A549 (cell line): ENCODE measurements around the gene SEPTIN7. TPM values are rescaled to one million over a fixed set of nuclear protein-coding genes. Genes with fewer than 3 reads are reported as not detected.
"Not testable (repeated sequence)": the region's sequence is repeated elsewhere in the genome, so short reads cannot be mapped to it uniquely, and the experiment has no call there.

Experiments used
- ATAC-seq, 2 experiments: fragments of 200-7000 bp in 1 of 2; fragments of >200 bp in 1 of 2; cut with Nextera tagmentation in 1 of 2; cut with Tn5 transposase in 1 of 2; 3 replicates each; pipeline versions ENCODE4 v1.8.0 to v1.9.1; 2018 to 2020; ENCODE audit warnings: mild to moderate bottlenecking in 1 of 2, moderate library complexity in 1 of 2
- CTCF ChIA-PET: fragments of 300-600 bp; sonication (Branson Sonifier 250); formaldehyde crosslinking; extraction: SDS; loops from one replicate; lab custom pipeline; 2021; ENCODE audit warnings: antibody characterized with exemption, inconsistent platforms; lab: Yijun Ruan, JAX
- POLR2A ChIA-PET: fragments of 350-600 bp; formaldehyde crosslinking; extraction: SDS; loops from one replicate; lab custom pipeline; 2021; ENCODE audit warnings: antibody characterized with exemption, inconsistent platforms; lab: Yijun Ruan, JAX
- DNase-seq, 2 experiments: peaks; one replicate each; pipeline versions ENCODE4 v3.0.0 to v3.0.0-alpha.2; 2011 to 2016; ENCODE audit warnings: low read depth in 1 of 2, low spot score in 1 of 2
- FAIRE-seq: peaks from 2 replicates; lab custom pipeline; 2011; peaks lifted over from hg19 to GRCh38; lab: Jason Lieb, UNC
- H3K27ac ChIP-seq, 2 experiments: fragments of >200 bp; sonication (Bioruptor Twin); formaldehyde crosslinking; 3 replicates each; pipeline ENCODE4 v1.5.1; 2016 to 2017
- H3K4me1 ChIP-seq: fragments of >200 bp; sonication (Bioruptor Twin); formaldehyde crosslinking; 3 replicates; pipeline ENCODE4 v1.6.1; 2016
- H3K4me2 ChIP-seq: fragments of >200 bp; sonication (Bioruptor Twin); formaldehyde crosslinking; 3 replicates; pipeline ENCODE4 v1.6.1; 2016
- H3K4me3 ChIP-seq: fragments of >200 bp; sonication (Bioruptor Twin); formaldehyde crosslinking; 3 replicates; pipeline ENCODE4 v1.5.1; 2016
- H3K9me3 ChIP-seq: fragments of >200 bp; sonication (Bioruptor Twin); formaldehyde crosslinking; 3 replicates; pipeline ENCODE4 v1.6.1; 2016
- CBX8 ChIP-seq: fragments of 200-600 bp; sonication (generic); IDR thresholded peaks from 2 replicates; pipeline ENCODE4 v1.6.1; 2016
- CEBPB ChIP-seq, 2 experiments: fragments of >200 bp in 1 of 2; sonication (Bioruptor Twin) in 1 of 2; formaldehyde crosslinking in 1 of 2; IDR thresholded peaks; 2 replicates each; pipeline ENCODE4 v1.6.1; 2012 to 2016
- EHMT2 ChIP-seq: fragments of 200-600 bp; sonication (generic); IDR thresholded peaks from 2 replicates; pipeline ENCODE4 v1.6.1; 2016; ENCODE audit warnings: antibody characterized with exemption, low read depth, mild to moderate bottlenecking, moderate library complexity
- EP300 ChIP-seq, 2 experiments: fragments of >200 bp; sonication (Bioruptor Twin); formaldehyde crosslinking; IDR thresholded peaks; 2 replicates in 1 of 2; 3 replicates in 1 of 2; pipeline ENCODE4 v1.6.1; 2016 to 2017
- FOXS1 ChIP-seq: fragments of 250-450 bp; sonication (Bioruptor Pico); IDR thresholded peaks from 2 replicates; pipeline ENCODE4 v1.5.0; 2020; ENCODE audit warnings: mild to moderate bottlenecking, moderate library complexity
- GATA3 ChIP-seq: IDR thresholded peaks from 2 replicates; pipeline ENCODE4 v1.6.1; 2012; ENCODE audit warnings: borderline replicate concordance
- HDAC2 ChIP-seq: fragments of 200-600 bp; sonication (generic); IDR thresholded peaks from 2 replicates; pipeline ENCODE4 v1.6.1; 2016
- HOXA7 ChIP-seq: fragments of 250-450 bp; sonication (Bioruptor Pico); IDR thresholded peaks from 2 replicates; pipeline ENCODE4 v1.5.0; 2020; ENCODE audit warnings: mild to moderate bottlenecking, moderate library complexity
- JUN ChIP-seq, 2 experiments: fragments of >200 bp; sonication (Bioruptor Twin); formaldehyde crosslinking; IDR thresholded peaks; 2 replicates in 1 of 2; 3 replicates in 1 of 2; pipeline ENCODE4 v1.6.1; 2016 to 2017
- KDM1A ChIP-seq: fragments of 200-600 bp; sonication (generic); IDR thresholded peaks from 2 replicates; pipeline ENCODE4 v1.6.1; 2016; ENCODE audit warnings: low read depth, mild to moderate bottlenecking
- KDM5A ChIP-seq: fragments of 200-600 bp; sonication (generic); IDR thresholded peaks from 2 replicates; pipeline ENCODE4 v1.6.1; 2016; ENCODE audit warnings: antibody characterized with exemption, mild to moderate bottlenecking
- MAZ ChIP-seq: fragments of 150-350 bp; IDR thresholded peaks from 2 replicates; pipeline ENCODE4 v1.6.1; 2014; ENCODE audit warnings: antibody characterized with exemption, low read depth, low read length, borderline replicate concordance
- PHF8 ChIP-seq: fragments of 200-600 bp; sonication (generic); IDR thresholded peaks from 2 replicates; pipeline ENCODE4 v1.6.1; 2016; ENCODE audit warnings: low read depth, mild to moderate bottlenecking, antibody characterized with exemption, moderate library complexity, borderline replicate concordance
- POLR2A ChIP-seq: IDR thresholded peaks from 2 replicates; pipeline ENCODE4 v1.6.1; 2012; ENCODE audit warnings: mild to moderate bottlenecking, low read length
- RFX5 ChIP-seq: fragments of 450-650 bp; IDR thresholded peaks from 2 replicates; pipeline ENCODE4 v1.7.1; 2014; ENCODE audit warnings: antibody characterized with exemption, mild to moderate bottlenecking, moderate library complexity
- TFCP2L1 ChIP-seq: fragments of 250-450 bp; sonication (Bioruptor Pico); IDR thresholded peaks from 2 replicates; pipeline ENCODE4 v1.5.0; 2021; ENCODE audit warnings: mild to moderate bottlenecking
- ZC3H11A ChIP-seq: fragments of 450-650 bp; IDR thresholded peaks from 2 replicates; pipeline ENCODE4 v1.6.1; 2014; ENCODE audit warnings: antibody characterized with exemption, mild to moderate bottlenecking
- ZSCAN20 ChIP-seq: fragments of 250-450 bp; sonication (Bioruptor Pico); IDR thresholded peaks from 2 replicates; pipeline ENCODE4 v1.8.0; 2022; ENCODE audit warnings: mild to moderate bottlenecking, moderate library complexity
- WGBS: methylation state at CpG from one replicate; pipeline ENCODE4 v1.1.6; 2017; ENCODE audit errors: missing lambda C conversion rate; 5-methylcytosine and 5-hydroxymethylcytosine counted together
- polyA plus RNA-seq, 4 experiments: library from polyadenylated mRNA; depleted of rRNA in 3 of 4; stranded (reverse); fragments of >200 nt; fragmentation: RNase III in 1 of 4; extraction: RNeasy Plus Mini Kit Qiagen cat#74134 plus additional on column Dnase treatment in 1 of 4; gene quantifications; 2 replicates in 3 of 4; 3 replicates in 1 of 4; pipeline ENCODE4 v1.2.3, GENCODE V29; 2011 to 2017
- TF ChIP-seq, protein P1 (sequence below): fragments of 250-450 bp; sonication (Bioruptor Pico); IDR thresholded peaks from 2 replicates; pipeline ENCODE4 v1.5.0; 2021; ENCODE audit warnings: mild to moderate bottlenecking, moderate library complexity, borderline replicate concordance
- TF ChIP-seq, protein P2 (sequence below): fragments of >200 bp; sonication (Bioruptor Twin); formaldehyde crosslinking; IDR thresholded peaks from 2 replicates; pipeline ENCODE4 v1.6.1; 2016
- TF ChIP-seq, protein P3 (sequence below): fragments of 450-650 bp; IDR thresholded peaks from 2 replicates; pipeline ENCODE4 v1.6.1; 2014; ENCODE audit warnings: antibody characterized with exemption
- TF ChIP-seq, protein P4 (sequence below): fragments of >200 bp; sonication (Bioruptor Twin); formaldehyde crosslinking; IDR thresholded peaks from 3 replicates; pipeline ENCODE4 v1.6.1; 2016
- TF ChIP-seq, protein P5 (sequence below): IDR thresholded peaks from 2 replicates; pipeline ENCODE4 v1.6.1; 2012

The SEPTIN7 gene
- polyA plus RNA-seq, 2 of the 4 experiments (the other 2 are of a cell fraction): 282 to 385 TPM

DNA sequence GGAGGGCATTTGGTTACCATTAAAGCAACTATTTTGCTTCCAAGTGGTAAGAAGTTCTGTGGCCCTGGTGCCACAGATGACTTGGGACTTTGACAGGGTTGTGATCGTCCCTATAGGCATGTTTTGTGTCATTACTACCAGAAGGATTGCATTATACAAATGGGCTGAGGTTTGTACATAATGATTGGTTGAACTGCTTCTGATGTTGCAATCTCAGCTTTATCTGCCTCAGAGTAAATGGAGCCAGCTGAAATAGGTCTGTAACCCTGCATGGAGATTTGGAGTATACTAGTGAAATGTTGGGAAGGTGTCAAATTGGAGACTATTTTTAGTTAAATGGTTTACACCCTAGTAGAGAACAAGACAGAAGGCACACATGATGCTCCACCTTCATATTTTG lies 46.1 kb upstream of the SEPTIN7 start:
- Histone ChIP-seq H3K9me3 (no peaks in the 10 kb centered on the region), H3K4me1 (no peaks in the 10 kb centered on the region), H3K4me2 (no peak overlapping the region), H3K4me3 (no peak overlapping the region), H3K27ac (no peak overlapping the region)
- no peak for ATAC-seq
- CTCF ChIA-PET: interaction anchor here (1.0 kb wide), 1 partner anchor 9 kb away, joined by 3 read pairs; no protein-coding TSS in a partner anchor
- 0% methylated on average over 1 of the region's 1 CpG for WGBS
- TF ChIP-seq, protein P1, sequence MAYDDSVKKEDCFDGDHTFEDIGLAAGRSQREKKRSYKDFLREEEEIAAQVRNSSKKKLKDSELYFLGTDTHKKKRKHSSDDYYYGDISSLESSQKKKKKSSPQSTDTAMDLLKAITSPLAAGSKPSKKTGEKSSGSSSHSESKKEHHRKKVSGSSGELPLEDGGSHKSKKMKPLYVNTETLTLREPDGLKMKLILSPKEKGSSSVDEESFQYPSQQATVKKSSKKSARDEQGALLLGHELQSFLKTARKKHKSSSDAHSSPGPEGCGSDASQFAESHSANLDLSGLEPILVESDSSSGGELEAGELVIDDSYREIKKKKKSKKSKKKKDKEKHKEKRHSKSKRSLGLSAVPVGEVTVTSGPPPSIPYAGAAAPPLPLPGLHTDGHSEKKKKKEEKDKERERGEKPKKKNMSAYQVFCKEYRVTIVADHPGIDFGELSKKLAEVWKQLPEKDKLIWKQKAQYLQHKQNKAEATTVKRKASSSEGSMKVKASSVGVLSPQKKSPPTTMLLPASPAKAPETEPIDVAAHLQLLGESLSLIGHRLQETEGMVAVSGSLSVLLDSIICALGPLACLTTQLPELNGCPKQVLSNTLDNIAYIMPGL (CRISPR knock-in tag): no peak
- peak in 1 of 2 experiments; percentile 8; a peak in 1 of 4 replicates for TF ChIP-seq CEBPB (IDR thresholded peaks at IDR 0.05)
- POLR2A ChIA-PET: no interaction called here
- no peak for FAIRE-seq
- DNase-seq: no peak

DNA sequence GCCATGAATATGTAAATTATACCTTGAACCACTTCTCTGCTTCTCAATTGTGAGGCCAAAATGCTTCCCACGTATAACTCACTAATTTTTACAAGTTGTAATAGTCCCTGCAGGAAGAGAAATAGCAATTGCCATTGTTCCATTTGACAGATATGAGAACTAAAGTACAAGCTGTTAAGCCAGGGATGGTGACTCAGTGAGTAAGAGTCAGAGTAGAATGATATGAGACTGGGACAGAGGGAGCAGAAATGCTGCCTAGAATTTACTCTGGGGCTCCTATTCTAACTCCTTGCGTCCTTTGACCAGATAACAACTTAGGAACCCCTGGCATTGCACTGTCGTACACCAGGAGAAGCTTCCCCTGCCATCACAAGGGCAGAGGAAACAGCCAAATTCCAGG lies 45.1 kb upstream of the SEPTIN7 start:
- 61% methylated on average over 3 of the region's 3 CpGs for WGBS
- H3K4me2 ChIP-seq: no peak overlapping the region
- no peak overlapping the region for H3K4me3 ChIP-seq
- ChIA-PET POLR2A (no interaction called here), CTCF (interaction anchor here (0.6 kb wide), 1 partner anchor 700 kb away, joined by 5 read pairs; no protein-coding TSS in a partner anchor)
- FAIRE-seq (no peak), DNase-seq (no peak), ATAC-seq (no peak)
- no peak for TF ChIP-seq POLR2A
- TF ChIP-seq FOXS1 (CRISPR knock-in tag): no peak
- no peak for TF ChIP-seq HOXA7 (CRISPR knock-in tag)
- TF ChIP-seq GATA3: no peak
- TF ChIP-seq HDAC2: no peak
- no peak for TF ChIP-seq KDM5A
- TF ChIP-seq MAZ: no peak
- TF ChIP-seq, protein P2, sequence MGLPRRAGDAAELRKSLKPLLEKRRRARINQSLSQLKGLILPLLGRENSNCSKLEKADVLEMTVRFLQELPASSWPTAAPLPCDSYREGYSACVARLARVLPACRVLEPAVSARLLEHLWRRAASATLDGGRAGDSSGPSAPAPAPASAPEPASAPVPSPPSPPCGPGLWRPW: no peak
- TF ChIP-seq, protein P1 (CRISPR knock-in tag): no peak
- no peak for TF ChIP-seq CBX8
- no peak for TF ChIP-seq EP300 (IDR thresholded peaks at IDR 0.05)
- H3K27ac ChIP-seq: no peak overlapping the region
- H3K9me3 ChIP-seq: no peaks in the 10 kb centered on the region
- H3K4me1 ChIP-seq: no peaks in the 10 kb centered on the region

DNA sequence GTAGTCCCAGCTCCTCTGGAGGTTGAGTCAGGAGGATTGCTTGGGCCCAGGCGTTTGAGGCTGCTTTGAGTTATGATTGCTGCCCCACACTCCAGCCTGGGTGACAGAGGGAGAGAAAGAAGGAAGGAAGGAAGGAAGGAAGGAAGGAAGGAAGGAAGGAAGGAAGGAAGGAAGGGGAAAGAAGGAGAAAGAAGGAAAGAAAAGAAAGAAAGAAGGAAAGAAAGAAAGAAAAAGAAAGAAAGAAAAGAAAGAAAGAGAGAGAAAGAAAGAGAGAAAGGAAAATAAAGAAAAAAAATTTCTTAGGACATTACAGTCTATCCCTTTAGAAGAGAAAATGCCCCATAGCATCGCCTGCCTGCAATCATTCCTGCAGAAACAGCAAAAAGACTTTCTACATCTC lies 44.4 kb upstream of the SEPTIN7 start:
- 34% methylated on average over 2 of the region's 2 CpGs for WGBS
- H3K9me3 ChIP-seq, ATAC-seq, H3K4me2 ChIP-seq, H3K4me1 ChIP-seq, FAIRE-seq, POLR2A ChIA-PET, H3K27ac ChIP-seq, DNase-seq, H3K4me3 ChIP-seq: not testable (repeated sequence)
- CTCF ChIA-PET: interaction anchor here (1.1 kb wide), 1 partner anchor 22 kb away, joined by 3 read pairs; no protein-coding TSS in a partner anchor

DNA sequence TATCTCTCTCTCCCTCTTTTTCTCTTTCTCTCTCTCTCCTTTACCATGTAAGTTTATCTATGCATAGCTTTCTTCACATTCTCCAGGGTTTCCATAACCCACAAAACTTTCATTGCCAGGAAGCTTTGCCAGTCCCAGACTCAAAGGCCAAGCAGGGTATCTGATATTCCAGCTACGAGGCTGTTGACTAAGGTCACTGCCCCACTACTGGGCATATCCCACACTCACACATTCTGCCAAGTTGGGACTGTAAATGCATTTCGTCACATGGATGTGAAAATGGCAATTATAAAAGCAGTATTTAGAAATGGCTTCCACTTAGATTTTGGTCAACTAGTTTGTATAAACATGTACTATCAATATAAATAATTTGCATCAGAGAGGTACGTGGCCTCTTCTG lies 43.3 kb upstream of the SEPTIN7 start:
- CTCF ChIA-PET: interaction anchor here (1.1 kb wide), 1 partner anchor 23 kb away, joined by 3 read pairs; no protein-coding TSS in a partner anchor
- no peak for FAIRE-seq
- no peak for TF ChIP-seq CBX8
- no peak for TF ChIP-seq KDM1A
- no peak for TF ChIP-seq CEBPB (IDR thresholded peaks at IDR 0.05)
- TF ChIP-seq RFX5: no peak
- TF ChIP-seq, protein P2: no peak
- no peak for TF ChIP-seq ZSCAN20 (CRISPR knock-in tag)
- no peak for TF ChIP-seq PHF8
- TF ChIP-seq, protein P3, sequence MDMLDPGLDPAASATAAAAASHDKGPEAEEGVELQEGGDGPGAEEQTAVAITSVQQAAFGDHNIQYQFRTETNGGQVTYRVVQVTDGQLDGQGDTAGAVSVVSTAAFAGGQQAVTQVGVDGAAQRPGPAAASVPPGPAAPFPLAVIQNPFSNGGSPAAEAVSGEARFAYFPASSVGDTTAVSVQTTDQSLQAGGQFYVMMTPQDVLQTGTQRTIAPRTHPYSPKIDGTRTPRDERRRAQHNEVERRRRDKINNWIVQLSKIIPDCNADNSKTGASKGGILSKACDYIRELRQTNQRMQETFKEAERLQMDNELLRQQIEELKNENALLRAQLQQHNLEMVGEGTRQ: no peak
- TF ChIP-seq TFCP2L1 (CRISPR knock-in tag): no peak
- TF ChIP-seq, protein P4, sequence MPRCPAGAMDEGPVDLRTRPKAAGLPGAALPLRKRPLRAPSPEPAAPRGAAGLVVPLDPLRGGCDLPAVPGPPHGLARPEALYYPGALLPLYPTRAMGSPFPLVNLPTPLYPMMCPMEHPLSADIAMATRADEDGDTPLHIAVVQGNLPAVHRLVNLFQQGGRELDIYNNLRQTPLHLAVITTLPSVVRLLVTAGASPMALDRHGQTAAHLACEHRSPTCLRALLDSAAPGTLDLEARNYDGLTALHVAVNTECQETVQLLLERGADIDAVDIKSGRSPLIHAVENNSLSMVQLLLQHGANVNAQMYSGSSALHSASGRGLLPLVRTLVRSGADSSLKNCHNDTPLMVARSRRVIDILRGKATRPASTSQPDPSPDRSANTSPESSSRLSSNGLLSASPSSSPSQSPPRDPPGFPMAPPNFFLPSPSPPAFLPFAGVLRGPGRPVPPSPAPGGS: no peak
- no peak for TF ChIP-seq KDM5A
- TF ChIP-seq, protein P5, sequence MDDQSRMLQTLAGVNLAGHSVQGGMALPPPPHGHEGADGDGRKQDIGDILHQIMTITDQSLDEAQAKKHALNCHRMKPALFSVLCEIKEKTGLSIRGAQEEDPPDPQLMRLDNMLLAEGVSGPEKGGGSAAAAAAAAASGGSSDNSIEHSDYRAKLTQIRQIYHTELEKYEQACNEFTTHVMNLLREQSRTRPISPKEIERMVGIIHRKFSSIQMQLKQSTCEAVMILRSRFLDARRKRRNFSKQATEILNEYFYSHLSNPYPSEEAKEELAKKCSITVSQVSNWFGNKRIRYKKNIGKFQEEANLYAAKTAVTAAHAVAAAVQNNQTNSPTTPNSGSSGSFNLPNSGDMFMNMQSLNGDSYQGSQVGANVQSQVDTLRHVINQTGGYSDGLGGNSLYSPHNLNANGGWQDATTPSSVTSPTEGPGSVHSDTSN: no peak
- TF ChIP-seq ZC3H11A: no peak
- no peak for TF ChIP-seq EHMT2
- no peak for TF ChIP-seq JUN (IDR thresholded peaks at IDR 0.05)

More for the DNA sequence above, 43.3 kb upstream of the SEPTIN7 start:
- POLR2A ChIA-PET: no interaction called here
- DNase-seq (no peak), ATAC-seq (no peak)
- H3K27ac ChIP-seq: no peak overlapping the region
- H3K4me1 ChIP-seq: no peaks in the 10 kb centered on the region
- H3K4me3 ChIP-seq: no peak overlapping the region
- H3K9me3 ChIP-seq: no peaks in the 10 kb centered on the region
- H3K4me2 ChIP-seq: no peak overlapping the region
- WGBS: 45% methylated on average over 3 of the region's 3 CpGs
